SHP77 (cell line): ENCODE measurements around the gene HDDC3.
"Not testable (repeated sequence)": the region's sequence is repeated elsewhere in the genome, so short reads cannot be mapped to it uniquely, and the experiment has no call there.

ENCODE experiments used
- DNase-seq, 2 experiments: peaks; one replicate each; lab custom pipeline; 2025; lab: John Stamatoyannopoulos, UW

HDDC3 gene

DNA sequence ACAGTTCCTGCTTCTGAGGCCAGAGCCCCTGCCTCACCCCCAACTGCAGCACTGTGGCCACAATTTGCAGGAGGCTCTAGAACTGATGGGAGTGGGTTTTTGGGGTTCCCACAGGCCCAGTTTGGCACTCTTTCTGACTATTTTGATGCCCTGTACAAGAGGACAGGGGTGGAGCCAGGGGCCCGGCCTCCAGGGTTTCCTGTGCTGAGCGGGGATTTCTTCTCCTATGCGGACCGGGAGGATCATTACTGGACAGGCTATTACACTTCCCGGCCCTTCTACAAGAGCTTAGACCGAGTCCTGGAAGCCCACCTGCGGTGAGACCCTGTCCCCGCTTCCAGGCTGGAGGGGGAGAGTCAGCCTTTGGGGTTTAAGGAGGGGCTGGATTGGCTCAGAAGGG is 22.4 kb downstream of the HDDC3 start:
- no peak for DNase-seq

- not testable (repeated sequence) for DNase-seq
These were observed 22.9 kb downstream of the HDDC3 start for GRCh38 chr15:90909449-90909848.

DNA sequence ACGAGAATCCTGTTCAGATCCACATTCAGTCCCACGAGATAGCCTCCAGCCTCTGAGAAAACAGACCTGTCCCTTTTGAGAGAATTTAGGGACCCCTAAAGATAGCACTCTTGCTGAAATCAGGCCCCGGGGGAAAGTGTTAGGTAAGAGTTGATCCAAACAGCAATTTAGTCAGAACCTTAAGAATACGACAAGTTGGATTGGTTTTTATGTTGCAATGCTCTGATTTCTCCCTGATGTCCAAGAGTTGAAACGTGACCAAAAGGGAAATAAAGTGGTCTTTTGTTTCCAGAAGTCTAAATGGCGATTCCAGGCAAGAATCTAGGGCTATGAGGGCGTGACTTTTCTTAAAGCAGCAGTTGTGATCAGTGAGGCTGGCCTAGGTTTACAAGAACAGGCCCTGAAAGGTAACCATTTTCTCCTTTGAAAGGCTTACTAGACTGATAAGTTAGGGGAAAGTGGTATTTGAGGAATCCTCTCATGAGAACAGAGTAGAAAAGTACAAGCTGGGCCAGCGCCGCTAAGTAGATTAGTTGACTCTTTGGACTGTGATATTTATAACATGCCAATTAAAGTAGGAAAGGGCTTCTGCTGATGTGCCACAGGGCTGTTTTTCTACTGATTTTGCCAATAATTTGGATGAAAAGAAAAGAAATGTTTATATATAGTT is 24.4 kb downstream of the HDDC3 start:
- no peak for DNase-seq

GRCh38 chr15:90907051-90907660 is 25.2 kb downstream of the HDDC3 start:
- no peak for DNase-seq

DNA sequence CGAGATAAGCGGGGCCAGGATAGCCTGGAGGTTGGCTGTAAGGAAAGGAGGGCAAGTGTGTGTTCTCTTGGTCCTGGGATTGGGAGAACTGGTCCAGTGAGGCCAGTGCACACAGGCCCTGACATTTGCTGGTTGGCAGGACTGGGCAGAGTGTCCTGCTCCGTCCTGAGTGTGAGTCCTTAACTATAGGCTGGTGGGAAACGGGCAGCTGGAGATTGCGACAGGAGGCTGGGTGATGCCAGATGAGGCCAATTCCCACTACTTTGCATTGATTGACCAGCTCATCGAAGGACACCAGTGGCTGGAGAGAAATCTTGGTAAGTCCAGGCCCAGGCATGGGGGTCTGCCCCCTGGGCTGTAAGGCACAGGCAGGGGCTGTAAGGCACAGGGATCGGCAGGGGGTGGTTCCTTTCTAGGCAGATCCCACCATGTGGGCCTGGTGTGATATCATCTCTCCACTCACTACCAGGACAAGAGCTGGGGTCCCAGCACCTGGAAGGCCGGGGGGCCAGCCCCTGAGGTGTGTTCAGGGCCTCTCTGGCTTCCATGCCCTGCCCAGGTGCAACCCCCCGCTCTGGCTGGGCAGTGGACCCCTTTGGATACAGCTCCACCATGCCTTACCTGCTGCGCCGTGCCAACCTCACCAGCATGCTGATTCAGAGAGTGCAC is 26.0 kb downstream of the HDDC3 start:
- no peak for DNase-seq

GRCh38 chr15:90905306-90906180 is 26.8 kb downstream of the HDDC3 start:
- DNase-seq, result no peak

DNA sequence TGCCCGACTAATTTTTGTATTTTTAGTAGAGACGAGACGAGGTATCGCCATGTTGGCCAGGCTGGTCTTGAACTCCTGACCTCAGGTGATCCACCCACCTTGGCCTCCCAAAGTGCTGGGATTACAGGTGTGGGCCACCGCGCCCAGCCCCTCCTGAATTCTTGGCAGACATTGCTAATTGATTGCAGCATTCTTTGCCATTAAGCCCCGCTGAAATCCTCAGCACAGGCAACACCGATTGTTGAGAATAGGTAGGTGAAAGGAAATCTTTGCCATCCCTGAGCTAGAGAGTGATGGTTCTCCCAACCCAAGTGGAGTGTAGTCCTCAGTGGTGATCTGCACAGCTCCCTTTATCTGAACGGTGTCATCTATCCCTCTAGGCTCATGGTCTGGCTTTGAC is 27.6 kb downstream of the HDDC3 start:
- no peak for DNase-seq

DNA sequence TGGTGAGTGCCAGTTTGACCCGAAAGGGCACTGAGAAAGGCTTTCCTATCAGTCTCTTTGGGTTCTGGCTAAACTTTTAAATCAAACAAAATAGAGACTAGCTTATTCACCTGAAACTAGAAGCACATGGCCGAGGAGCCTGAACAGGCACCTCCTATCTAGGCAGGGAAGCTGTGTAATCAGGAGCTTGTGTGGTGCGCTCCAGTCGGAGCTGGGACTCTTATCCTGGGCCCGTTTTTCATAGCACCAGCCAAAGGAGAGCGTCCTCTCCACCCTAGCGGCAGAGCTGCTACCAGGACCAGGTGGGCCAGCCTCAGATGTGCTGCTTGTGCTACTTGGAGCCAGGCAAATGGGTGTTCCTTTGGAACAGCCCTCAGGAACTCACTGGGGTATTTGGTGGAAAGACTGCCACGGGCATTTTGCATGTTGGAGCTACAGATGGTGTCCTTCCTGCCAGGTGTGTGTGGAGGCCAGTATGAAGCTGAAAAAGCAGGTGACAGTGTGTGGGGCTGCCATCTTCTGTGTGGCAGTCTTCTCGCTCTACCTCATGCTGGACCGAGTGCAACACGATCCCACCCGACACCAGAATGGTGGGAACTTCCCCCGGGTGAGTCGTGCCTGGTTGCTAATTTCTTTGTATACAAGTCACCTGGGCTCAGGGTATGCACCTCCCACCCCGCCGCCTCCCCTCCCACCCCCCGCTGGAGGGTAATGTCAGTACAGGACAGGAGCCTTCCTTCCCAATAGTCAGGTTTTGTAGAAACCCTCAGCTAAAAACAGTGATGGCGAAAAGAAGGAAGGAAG is 28.4 kb downstream of the HDDC3 start:
- DNase-seq, result peak; percentile 26 to 55

- peak; percentile 44 to 48 for DNase-seq
These were observed 29.3 kb downstream of the HDDC3 start, which contains the start of gene MAN2A2 for GRCh38 chr15:90902840-90903732. Gene MAN2A2, plus strand, starts transcription at chr15:90903302. Its CDS starts 906 bp downstream, at chr15:90904208.

DNA sequence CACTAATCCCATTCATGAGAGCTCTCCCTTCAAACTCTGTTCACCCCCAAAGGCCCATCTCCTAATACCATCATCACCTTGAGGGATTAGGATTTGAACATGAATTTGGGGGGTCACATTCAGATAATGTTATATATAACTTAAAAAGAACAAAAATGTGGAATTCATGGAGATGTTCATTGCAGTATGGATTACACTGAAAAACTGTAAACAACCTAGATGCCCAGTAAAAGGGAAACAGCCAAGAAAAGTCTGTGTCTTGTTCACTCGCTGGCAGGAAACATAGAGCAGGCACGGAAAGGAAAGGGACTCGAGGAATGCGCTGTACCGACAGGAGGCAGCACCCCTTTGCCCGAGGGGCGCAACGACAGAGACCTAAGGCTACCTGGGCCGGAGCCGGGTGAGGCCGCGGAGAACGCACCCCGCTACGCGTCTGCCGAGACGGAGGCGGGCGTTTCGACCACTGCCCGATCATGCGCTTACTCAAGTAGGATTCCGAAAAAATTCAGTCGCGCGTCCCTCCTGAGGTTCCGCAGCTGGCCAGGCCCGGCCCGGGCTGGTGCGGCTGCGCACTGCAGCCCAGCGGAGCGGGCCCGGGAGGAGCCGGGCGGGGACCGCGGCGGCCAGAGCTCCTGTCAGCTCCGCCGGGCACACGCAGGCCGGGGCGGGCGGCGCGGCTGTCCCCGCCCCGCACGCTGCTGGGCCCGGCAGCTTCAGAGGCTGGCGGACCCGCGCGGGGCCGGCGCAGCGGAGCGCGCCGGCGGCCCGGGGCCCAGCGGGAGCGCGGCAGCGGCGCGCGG is 30.1 kb downstream of the HDDC3 start:
- DNase-seq, result peak; percentile 68 to 83

- DNase-seq, result peak in 1 of 2 experiments; percentile 41
These were observed 30.9 kb downstream of the HDDC3 start for GRCh38 chr15:90901175-90902039.

DNA sequence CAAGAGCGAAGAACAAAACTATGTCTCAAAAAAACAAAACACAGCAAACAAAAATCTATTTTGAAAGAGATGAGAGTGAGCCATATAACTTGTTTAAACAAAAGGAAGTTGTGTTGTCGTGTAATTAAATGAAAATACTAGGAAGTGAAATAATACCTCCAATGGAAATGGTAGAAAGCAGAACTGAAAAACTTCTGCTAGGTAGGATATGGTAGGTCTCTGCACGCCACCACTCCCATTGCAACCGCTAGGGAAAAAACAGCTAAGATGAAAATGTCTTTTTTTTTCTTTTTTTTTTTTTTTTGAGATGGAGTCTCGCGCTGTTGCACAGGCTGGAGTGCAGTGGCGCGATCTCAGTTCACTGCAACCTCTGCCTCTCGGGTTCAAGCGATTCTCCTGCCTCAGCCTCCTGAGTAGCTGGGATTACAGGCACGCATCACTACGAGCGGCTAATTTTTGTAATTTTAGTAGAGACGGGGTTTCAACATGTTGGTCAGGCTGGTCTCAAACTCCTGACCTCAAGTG is 35.2 kb downstream of the HDDC3 start:
- not testable (repeated sequence) for DNase-seq

DNA sequence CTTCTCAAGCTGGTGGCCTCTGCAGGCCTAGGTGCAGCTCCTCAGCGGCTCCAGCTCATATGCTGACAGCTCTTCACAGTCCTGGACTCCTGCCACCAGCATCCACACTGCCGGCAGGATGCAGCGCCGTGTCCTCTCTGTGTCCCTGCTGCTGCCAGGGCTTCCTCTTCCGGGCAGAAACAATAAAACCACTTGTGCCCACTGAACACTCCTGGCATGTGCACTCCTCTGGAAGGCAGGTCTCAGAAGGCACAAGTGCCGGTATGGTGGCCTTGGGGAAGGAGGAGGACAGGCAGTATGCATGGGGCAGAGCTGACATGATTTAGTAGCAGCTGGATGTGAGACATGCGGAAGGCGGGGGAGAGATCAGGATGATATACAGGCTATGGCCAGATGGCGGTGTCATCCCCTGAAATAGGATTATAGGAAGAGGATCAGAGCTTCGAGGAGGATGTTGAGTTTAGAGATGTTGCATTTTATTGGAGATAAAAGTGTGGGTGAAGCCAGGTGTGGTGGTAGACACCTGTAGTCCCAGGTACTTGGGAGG is 36.7 kb downstream of the HDDC3 start:
- DNase-seq, result peak; percentile 65 to 77

DNA sequence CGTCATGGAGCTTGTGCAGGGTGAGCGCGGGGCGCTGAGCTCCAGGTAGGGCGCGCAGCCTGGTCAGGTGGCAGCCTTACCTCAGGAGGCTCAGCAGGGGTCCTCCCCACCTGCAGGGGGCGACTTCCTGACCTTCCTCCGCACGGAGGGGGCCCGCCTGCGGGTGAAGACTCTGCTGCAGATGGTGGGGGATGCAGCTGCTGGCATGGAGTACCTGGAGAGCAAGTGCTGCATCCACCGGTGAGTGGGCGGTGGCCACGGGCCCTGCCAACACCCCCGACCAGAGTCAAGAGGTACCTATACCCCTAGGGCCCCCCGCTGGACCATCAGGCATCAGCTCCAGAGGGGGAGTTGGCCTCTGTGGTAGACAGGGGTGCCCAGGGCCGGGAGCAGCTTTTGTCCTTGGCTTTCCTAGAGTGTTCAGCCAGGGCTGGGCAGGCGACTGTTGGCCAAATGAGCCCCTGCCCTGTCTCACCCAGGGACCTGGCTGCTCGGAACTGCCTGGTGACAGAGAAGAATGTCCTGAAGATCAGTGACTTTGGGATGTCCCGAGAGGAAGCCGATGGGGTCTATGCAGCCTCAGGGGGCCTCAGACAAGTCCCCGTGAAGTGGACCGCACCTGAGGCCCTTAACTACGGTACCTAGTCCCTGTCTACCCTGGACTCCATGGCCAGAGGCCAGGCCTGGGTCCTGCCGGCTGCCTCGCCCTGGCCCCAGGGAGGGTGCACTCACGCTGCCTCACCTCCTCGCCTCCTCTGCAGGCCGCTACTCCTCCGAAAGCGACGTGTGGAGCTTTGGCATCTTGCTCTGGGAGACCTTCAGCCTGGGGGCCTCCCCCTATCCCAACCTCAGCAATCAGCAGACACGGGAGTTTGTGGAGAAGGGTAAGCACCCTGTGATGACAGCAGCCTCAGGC is 38.9 kb downstream of the HDDC3 start:
- peak; percentile 70 to 80 for DNase-seq

GRCh38 chr15:90892498-90893174 is 39.7 kb downstream of the HDDC3 start:
- DNase-seq, result no peak

- no peak for DNase-seq
These were observed 40.3 kb downstream of the HDDC3 start for GRCh38 chr15:90892023-90892422.
